Colonic mucosa (tissue), 4 donors: ENCODE results near the gene ADAMTSL1. TPM values are rescaled to one million over a fixed set of nuclear protein-coding genes. Genes with fewer than 3 reads are reported as not detected.

Experiments
- DNase-seq: peaks from one replicate; pipeline ENCODE4 v3.0.0-alpha.2; 2020
- H3K27ac ChIP-seq: fragments of 200-600 bp; one replicate; pipeline ENCODE4 v1.8.0; 2021
- H3K27me3 ChIP-seq: fragments of 200-600 bp; one replicate; pipeline ENCODE4 v1.8.0; 2021
- H3K36me3 ChIP-seq: fragments of 200-600 bp; one replicate; pipeline ENCODE4 v1.8.0; 2021
- H3K4me1 ChIP-seq: fragments of 200-600 bp; one replicate; pipeline ENCODE4 v1.8.0; 2021; ENCODE audit warnings: mild to moderate bottlenecking
- H3K4me3 ChIP-seq: fragments of 200-600 bp; one replicate; pipeline ENCODE4 v1.8.0; 2021
- H3K9ac ChIP-seq, 2 donors: one replicate each; pipeline ENCODE4 v1.7.0; 2013; ENCODE audit warnings: control low read depth in 2 of 2, low read depth in 2 of 2, low read length in 2 of 2
- H3K9me3 ChIP-seq: fragments of 200-600 bp; one replicate; pipeline ENCODE4 v1.8.0; 2021
- CTCF ChIP-seq: fragments of 200-600 bp; IDR thresholded peaks from one replicate; pipeline ENCODE4 v1.8.0; 2022; ENCODE audit warnings: antibody characterized with exemption, mild to moderate bottlenecking
- intact Hi-C: fragments of 100-400 bp; cut with DNase I; formaldehyde crosslinking; loops from one replicate; pipeline ENCODE4 v1.14.1; 2022
- total RNA-seq, 2 donors: library from RNA; stranded (reverse); fragmentation: NEBNext Ultra II Directional in 1 of 2; extraction: Animal tissue kit (Norgen Biotek cat#: 25700) in 1 of 2; gene quantifications; one replicate each; pipeline ENCODE4 v1.2.1, GENCODE V29; 2021
- donor health status: healthy.
- donor health status: DM: no; HTN: no; CAD: no.
- donor health status: DM: no; HTN: no; CAD: no.

Gene ADAMTSL1
- total RNA-seq, 2 donors from 2014 or later, result 10.2 to 14.7 TPM

GRCh38 chr9:18935541-18935940 is 461.6 kb downstream of the ADAMTSL1 start:
- Histone ChIP-seq H3K36me3 (no peaks in the 10 kb centered on the region), H3K4me3 (no peak overlapping the region), H3K9ac (no peak overlapping the region), H3K27ac (no peak overlapping the region), H3K27me3 (no peaks in the 10 kb centered on the region), H3K4me1 (no peaks in the 10 kb centered on the region), H3K9me3 (no peaks in the 10 kb centered on the region)
- no peak for DNase-seq
- TF ChIP-seq CTCF, result no peak
- intact Hi-C loops, result no loop called here

GRCh38 chr9:18936094-18936871 is 462.3 kb downstream of the ADAMTSL1 start:
- no peaks in the 10 kb centered on the region for H3K9me3 ChIP-seq
- no peak overlapping the region for H3K27ac ChIP-seq
- DNase-seq, result no peak
- intact Hi-C loops, result no loop called here
- no peak overlapping the region for H3K9ac ChIP-seq
- H3K27me3 ChIP-seq, result no peaks in the 10 kb centered on the region
- no peak for TF ChIP-seq CTCF
- H3K4me1 ChIP-seq, result no peaks in the 10 kb centered on the region
- no peak overlapping the region for H3K4me3 ChIP-seq
- H3K36me3 ChIP-seq, result no peaks in the 10 kb centered on the region

- TF ChIP-seq CTCF, result no peak
- no peaks in the 10 kb centered on the region for H3K4me1 ChIP-seq
- H3K9me3 ChIP-seq, result no peaks in the 10 kb centered on the region
- intact Hi-C loops, result no loop called here
- no peaks in the 10 kb centered on the region for H3K27me3 ChIP-seq
- no peak overlapping the region for H3K9ac ChIP-seq
- no peaks in the 10 kb centered on the region for H3K36me3 ChIP-seq
- DNase-seq, result no peak
- no peak overlapping the region for H3K27ac ChIP-seq
- H3K4me3 ChIP-seq, result no peak overlapping the region
Measured at GRCh38 chr9:18939943-18940342, 466.0 kb downstream of the ADAMTSL1 start.

- Histone ChIP-seq H3K27me3 (no peaks in the 10 kb centered on the region), H3K9ac (no peak overlapping the region), H3K4me1 (no peaks in the 10 kb centered on the region), H3K27ac (no peak overlapping the region), H3K4me3 (no peak overlapping the region), H3K36me3 (no peaks in the 10 kb centered on the region), H3K9me3 (no peaks in the 10 kb centered on the region)
- TF ChIP-seq CTCF, result no peak
- intact Hi-C loops, result no loop called here
- DNase-seq, result no peak
Measured at GRCh38 chr9:18941060-18941740, 467.2 kb downstream of the ADAMTSL1 start.

- H3K36me3 ChIP-seq, result no peaks in the 10 kb centered on the region
- H3K9ac ChIP-seq, result no peak overlapping the region
- H3K27ac ChIP-seq, result no peak overlapping the region
- intact Hi-C loops, result no loop called here
- no peak for DNase-seq
- TF ChIP-seq CTCF, result no peak
- no peaks in the 10 kb centered on the region for H3K4me1 ChIP-seq
- H3K9me3 ChIP-seq, result no peaks in the 10 kb centered on the region
- H3K4me3 ChIP-seq, result no peak overlapping the region
- no peaks in the 10 kb centered on the region for H3K27me3 ChIP-seq
Measured at GRCh38 chr9:18942801-18943200, 468.8 kb downstream of the ADAMTSL1 start.
